MM.1S (cell line): Measurements from ENCODE around the gene PACRG.

Experiments
- DNase-seq: peaks from one replicate; pipeline ENCODE4 v3.0.0-alpha.2; 2015
- H2AFZ ChIP-seq: fragments of 300-600 bp; sonication (generic); 2 replicates; pipeline ENCODE4 v1.6.0; 2016; ENCODE audit warnings: antibody characterized with exemption, low read length
- H3F3A ChIP-seq: fragments of 300-600 bp; sonication (generic); 2 replicates; pipeline ENCODE4 v1.6.1; 2016; ENCODE audit warnings: mild to moderate bottlenecking, antibody characterized with exemption, low read length, moderate library complexity, mixed read lengths; ENCODE audit not compliant: insufficient read depth
- H3K27ac ChIP-seq: fragments of 300-600 bp; sonication (generic); 2 replicates; pipeline ENCODE4 v1.5.1; 2016; ENCODE audit warnings: mild to moderate bottlenecking, low read length
- H3K27me3 ChIP-seq: fragments of 300-600 bp; sonication (generic); replicated peaks from 2 replicates; pipeline ENCODE4 v1.6.0; 2016; ENCODE audit warnings: low read length; ENCODE audit not compliant: insufficient read depth
- H3K36me3 ChIP-seq: fragments of 300-600 bp; sonication (generic); replicated peaks from 2 replicates; pipeline ENCODE4 v1.6.1; 2016; ENCODE audit warnings: mild to moderate bottlenecking, low read length, mixed read lengths; ENCODE audit not compliant: insufficient read depth
- H3K4me1 ChIP-seq: fragments of 300-600 bp; sonication (generic); 2 replicates; pipeline ENCODE4 v1.6.1; 2016; ENCODE audit warnings: low read length, mixed read lengths
- H3K4me2 ChIP-seq: fragments of 300-600 bp; sonication (generic); 2 replicates; pipeline ENCODE4 v1.6.0; 2016; ENCODE audit warnings: low read depth, low read length
- H3K4me3 ChIP-seq: fragments of 300-600 bp; sonication (generic); 2 replicates; pipeline ENCODE4 v1.5.1; 2016; ENCODE audit warnings: low read length, mixed read lengths
- H3K79me2 ChIP-seq: fragments of 300-600 bp; sonication (generic); 2 replicates; pipeline ENCODE4 v1.6.1; 2016; ENCODE audit warnings: mixed run types, low read length, mixed read lengths
- H3K9ac ChIP-seq: fragments of 300-600 bp; sonication (generic); 2 replicates; pipeline ENCODE4 v1.6.1; 2016; ENCODE audit warnings: low read length, mixed read lengths
- H3K9me2 ChIP-seq: fragments of 300-600 bp; sonication (generic); replicated peaks from 2 replicates; pipeline ENCODE4 v1.6.1; 2016; ENCODE audit warnings: mild to moderate bottlenecking, low read length, mixed read lengths; ENCODE audit not compliant: insufficient read depth
- H3K9me3 ChIP-seq: fragments of 300-600 bp; sonication (generic); replicated peaks from 2 replicates; pipeline ENCODE4 v1.6.1; 2016; ENCODE audit warnings: mild to moderate bottlenecking, low read length, mixed read lengths; ENCODE audit not compliant: insufficient read depth
- H4K20me1 ChIP-seq: fragments of 300-600 bp; sonication (generic); 2 replicates; pipeline ENCODE4 v1.6.1; 2016; ENCODE audit warnings: mild to moderate bottlenecking, low read length, moderate library complexity, mixed read lengths; ENCODE audit not compliant: insufficient read depth
- CTCF ChIP-seq: fragments of 300-600 bp; sonication (generic); IDR thresholded peaks from 2 replicates; pipeline ENCODE4 v1.5.1; 2016; ENCODE audit warnings: antibody characterized with exemption, low read length, mixed read lengths
- EZH2 ChIP-seq: fragments of 300-600 bp; sonication (generic); optimal IDR thresholded peaks from 2 replicates; pipeline ENCODE3; 2017; ENCODE audit warnings: low read depth, mild to moderate bottlenecking, antibody characterized with exemption, low read length, mixed read lengths
- EZH2phosphoT487 ChIP-seq: fragments of 300-600 bp; sonication (generic); IDR thresholded peaks from 2 replicates; pipeline ENCODE4 v1.6.1; 2018; ENCODE audit warnings: antibody characterized with exemption, low read length

The PACRG gene

GRCh38 chr6:163098827-163099479 lies 371.2 kb downstream of the PACRG start:
- H3K9me2 ChIP-seq: no peaks in the 10 kb centered on the region
- no peaks in the 10 kb centered on the region for H3K9me3 ChIP-seq
- no peaks in the 10 kb centered on the region for H3K79me2 ChIP-seq
- no peaks in the 10 kb centered on the region for H3K27me3 ChIP-seq
- H3K4me1 ChIP-seq: no peaks in the 10 kb centered on the region
- no peak overlapping the region for H3K4me2 ChIP-seq
- TF ChIP-seq EZH2phosphoT487 (no peak), EZH2 (no peak), CTCF (no peak)
- no peak for DNase-seq
- no peaks in the 10 kb centered on the region for H3K36me3 ChIP-seq
- no peaks in the 10 kb centered on the region for H3F3A ChIP-seq
- no peak overlapping the region for H3K9ac ChIP-seq
- H2AFZ ChIP-seq: no peak overlapping the region
- no peaks in the 10 kb centered on the region for H4K20me1 ChIP-seq
- H3K27ac ChIP-seq: no peak overlapping the region
- H3K4me3 ChIP-seq: no peak overlapping the region

- H3K9me3 ChIP-seq: no peaks in the 10 kb centered on the region
- no peaks in the 10 kb centered on the region for H3K27me3 ChIP-seq
- H3K4me2 ChIP-seq: no peak overlapping the region
- DNase-seq: no peak
- H3K27ac ChIP-seq: no peak overlapping the region
- H3K4me3 ChIP-seq: no peak overlapping the region
- no peaks in the 10 kb centered on the region for H3K9me2 ChIP-seq
- no peaks in the 10 kb centered on the region for H3F3A ChIP-seq
- TF ChIP-seq EZH2phosphoT487 (no peak), CTCF (no peak), EZH2 (no peak)
- H3K79me2 ChIP-seq: no peaks in the 10 kb centered on the region
- no peak overlapping the region for H3K9ac ChIP-seq
- no peaks in the 10 kb centered on the region for H3K4me1 ChIP-seq
- H2AFZ ChIP-seq: no peak overlapping the region
- H4K20me1 ChIP-seq: no peaks in the 10 kb centered on the region
- no peaks in the 10 kb centered on the region for H3K36me3 ChIP-seq
Observed at GRCh38 chr6:163099621-163100171, 371.9 kb downstream of the PACRG start.

GRCh38 chr6:163100259-163100658 lies 372.5 kb downstream of the PACRG start:
- Histone ChIP-seq H3K9me3 (no peaks in the 10 kb centered on the region), H3K27ac (no peak overlapping the region), H3K79me2 (no peaks in the 10 kb centered on the region), H3K4me1 (no peaks in the 10 kb centered on the region), H4K20me1 (no peaks in the 10 kb centered on the region), H3K9me2 (no peaks in the 10 kb centered on the region), H3K4me3 (no peak overlapping the region), H3K27me3 (no peaks in the 10 kb centered on the region), H2AFZ (no peak overlapping the region), H3K9ac (no peak overlapping the region), H3F3A (no peaks in the 10 kb centered on the region), H3K36me3 (no peaks in the 10 kb centered on the region), H3K4me2 (no peak overlapping the region)
- no peak for DNase-seq
- no peak for TF ChIP-seq EZH2
- no peak for TF ChIP-seq CTCF
- no peak for TF ChIP-seq EZH2phosphoT487
